Caco-2 (cell line): ENCODE results near the gene RAB20. TPM values are rescaled to one million over a fixed set of nuclear protein-coding genes. Genes with fewer than 3 reads are reported as not detected.
"Not testable (repeated sequence)": the region's sequence is repeated elsewhere in the genome, so short reads cannot be mapped to it uniquely, and the experiment has no call there.

Source experiments
- BruUV-seq: library from RNA; stranded (reverse); fragments of 400-500 nt; replicated peaks from 2 replicates; lab custom pipeline; 2021; lab: Mats Ljungman, UMichigan
- CTCF ChIA-PET: fragments of 300-600 bp; sonication (Branson Sonifier 250); formaldehyde crosslinking; loops from one replicate; lab custom pipeline; 2022; ENCODE audit warnings: antibody characterized with exemption; lab: Charles Lee
- POLR2A ChIA-PET: fragments of 300-600 bp; sonication (Branson Sonifier 250); formaldehyde crosslinking; loops from one replicate; lab custom pipeline; 2022; ENCODE audit warnings: antibody characterized with exemption; lab: Charles Lee
- DNase-seq, 2 experiments: peaks; one replicate each; pipeline versions ENCODE4 v3.0.0 to v3.0.0-alpha.2; 2020 to 2022
- H3K27me3 ChIP-seq: replicated peaks from 2 replicates; pipeline ENCODE4 v1.6.0; 2011; ENCODE audit warnings: low read length; ENCODE audit not compliant: control insufficient read depth, insufficient read depth
- H3K36me3 ChIP-seq: 2 replicates; pipeline ENCODE4 v1.5.1; 2011; ENCODE audit warnings: low read length; ENCODE audit not compliant: control insufficient read depth, insufficient read depth
- H3K4me1 ChIP-seq: fragments of 250-450 bp; sonication (Bioruptor Pico); 2 replicates; pipeline ENCODE4 v1.5.1; 2020; ENCODE audit warnings: mild to moderate bottlenecking
- H3K4me3 ChIP-seq: 2 replicates; pipeline ENCODE4 v1.5.1; 2011; ENCODE audit warnings: low read depth, mild to moderate bottlenecking, control low read depth, low read length
- H3K9me3 ChIP-seq: fragments of 250-450 bp; sonication (Bioruptor Pico); 2 replicates; pipeline ENCODE4 v1.5.1; 2020; ENCODE audit warnings: mild to moderate bottlenecking, moderate library complexity
- H3K27ac Mint-ChIP-seq: one replicate; pipeline ENCODE4 v1.8.0; 2022; ENCODE audit warnings: mixed read lengths; ENCODE audit not compliant: unreplicated experiment
- H3K27me3 Mint-ChIP-seq: one replicate; pipeline ENCODE4 v1.8.0; 2022; ENCODE audit warnings: mixed read lengths; ENCODE audit not compliant: insufficient read depth, unreplicated experiment
- H3K36me3 Mint-ChIP-seq: one replicate; pipeline ENCODE4 v1.8.0; 2022; ENCODE audit warnings: mild to moderate bottlenecking, mixed read lengths; ENCODE audit not compliant: insufficient read depth, unreplicated experiment
- H3K4me1 Mint-ChIP-seq: one replicate; pipeline ENCODE4 v1.8.0; 2022; ENCODE audit warnings: low read depth, mixed read lengths; ENCODE audit not compliant: unreplicated experiment
- H3K4me3 Mint-ChIP-seq: one replicate; pipeline ENCODE4 v1.8.0; 2022; ENCODE audit warnings: mild to moderate bottlenecking, moderate library complexity, mixed read lengths; ENCODE audit not compliant: unreplicated experiment
- H3K9me3 Mint-ChIP-seq: one replicate; pipeline ENCODE4 v1.8.0; 2022; ENCODE audit warnings: mixed read lengths; ENCODE audit not compliant: unreplicated experiment
- CTCF ChIP-seq, 2 experiments: fragments of 200-600 bp in 1 of 2; IDR thresholded peaks; 1 replicate in 1 of 2; 2 replicates in 1 of 2; pipeline versions ENCODE4 v1.5.1 to v1.8.0; 2011 to 2022; ENCODE audit warnings: antibody characterized with exemption in 1 of 2, control low read depth in 1 of 2, inconsistent platforms in 1 of 2, low read depth in 1 of 2, low read length in 1 of 2, mild to moderate bottlenecking in 1 of 2, moderate library complexity in 1 of 2; ENCODE audit not compliant: insufficient read depth in 1 of 2, severe bottlenecking in 1 of 2, unreplicated experiment in 1 of 2
- intact Hi-C: fragments of 100-400 bp; cut with micrococcal nuclease; formaldehyde crosslinking; loops from one replicate; pipeline ENCODE4 v1.10.0; 2022; ENCODE audit not compliant: unreplicated experiment
- total RNA-seq: library from RNA; stranded (reverse); gene quantifications from 2 replicates; pipeline ENCODE4 v1.2.3, GENCODE V29; 2022

Gene RAB20
- total RNA-seq, 1 experiment from 2014 or later: 37.9 TPM

GRCh38 chr13:110571896-110572777, 10.6 kb upstream of the RAB20 start:
- Mint-ChIP-seq H3K27me3 (no peaks in the 10 kb centered on the region), H3K4me3 (no peak overlapping the region), H3K36me3 (peaks cover 6% of the 10 kb centered on the region), H3K27ac (no peak overlapping the region), H3K4me1 (peaks cover 21% of the 10 kb centered on the region), H3K9me3 (no peaks in the 10 kb centered on the region)
- Histone ChIP-seq H3K4me3 (no peak overlapping the region), H3K27me3 (no peaks in the 10 kb centered on the region), H3K4me1 (peaks cover 18% of the 10 kb centered on the region), H3K36me3 (no peaks in the 10 kb centered on the region), H3K9me3 (no peaks in the 10 kb centered on the region)
- POLR2A ChIA-PET: no interaction called here
- BruUV-seq: no TSS peak
- no peak for TF ChIP-seq CTCF (IDR thresholded peaks at IDR 0.05; ENCODE audit: insufficient read depth in 1 of 2, low read depth in 1 of 2, low read length in 1 of 2, severe bottlenecking in 1 of 2, unreplicated experiment in 1 of 2)
- DNase-seq: no peak
- CTCF ChIA-PET: interaction anchor here (2.7 kb wide), 1 partner anchor 116 kb away, joined by 11 read pairs; no protein-coding TSS in a partner anchor
- intact Hi-C loops: no loop called here

GRCh38 chr13:110570886-110571285, 9.4 kb upstream of the RAB20 start:
- no peaks in the 10 kb centered on the region for H3K27me3 Mint-ChIP-seq
- POLR2A ChIA-PET: no interaction called here
- no peaks in the 10 kb centered on the region for H3K9me3 Mint-ChIP-seq
- H3K4me3 ChIP-seq: no peak overlapping the region
- intact Hi-C loops: no loop called here
- no peaks in the 10 kb centered on the region for H3K9me3 ChIP-seq
- peaks cover 6% of the 10 kb centered on the region for H3K36me3 Mint-ChIP-seq
- H3K4me1 Mint-ChIP-seq: peaks cover 18% of the 10 kb centered on the region
- H3K36me3 ChIP-seq: no peaks in the 10 kb centered on the region
- CTCF ChIA-PET: no interaction called here
- H3K4me3 Mint-ChIP-seq: no peak overlapping the region
- no peak overlapping the region for H3K27ac Mint-ChIP-seq
- H3K4me1 ChIP-seq: peaks cover 8% of the 10 kb centered on the region; the same call in 1 of the 2 replicates
- no peaks in the 10 kb centered on the region for H3K27me3 ChIP-seq
- no peak for TF ChIP-seq CTCF (IDR thresholded peaks at IDR 0.05; ENCODE audit: insufficient read depth in 1 of 2, low read depth in 1 of 2, low read length in 1 of 2, severe bottlenecking in 1 of 2, unreplicated experiment in 1 of 2)
- no TSS peak for BruUV-seq
- no peak for DNase-seq

GRCh38 chr13:110569962-110570361, 8.4 kb upstream of the RAB20 start:
- H3K9me3 Mint-ChIP-seq, H3K4me1 Mint-ChIP-seq, DNase-seq, H3K36me3 Mint-ChIP-seq, CTCF ChIA-PET, H3K4me3 Mint-ChIP-seq, H3K36me3 ChIP-seq, H3K4me3 ChIP-seq, H3K27me3 ChIP-seq, H3K4me1 ChIP-seq, H3K27me3 Mint-ChIP-seq, H3K9me3 ChIP-seq, BruUV-seq, H3K27ac Mint-ChIP-seq, intact Hi-C loops: not testable (repeated sequence)
- POLR2A ChIA-PET: interaction anchor here (0.6 kb wide), 1 partner anchor 93 kb away, joined by 5 read pairs; no protein-coding TSS in a partner anchor
